HL-60/S4 (cell line): Measurements from ENCODE around the gene ITGB2.

ENCODE experiments used
- in situ Hi-C: fragments of 300-500 bp; cut with MboI; formaldehyde crosslinking; loops from 2 replicates; pipeline ENCODE4 v1.14.3; 2022; ENCODE audit warnings: low sequenced_read_pairs

ITGB2 gene

GRCh38 chr21:44854664-44855446 lies 65.8 kb downstream of the ITGB2 start:
- in situ Hi-C loops = no loop called here

GRCh38 chr21:44854391-44854663 lies 66.4 kb downstream of the ITGB2 start:
- in situ Hi-C loops = no loop called here

- in situ Hi-C loops = no loop called here
Measured at GRCh38 chr21:44853601-44854390, 66.9 kb downstream of the ITGB2 start.

GRCh38 chr21:44850905-44851657 lies 69.6 kb downstream of the ITGB2 start:
- in situ Hi-C loops = no loop called here

- in situ Hi-C loops = no loop called here
Measured at GRCh38 chr21:44850208-44850800, 70.4 kb downstream of the ITGB2 start.

GRCh38 chr21:44849616-44850130 lies 71.0 kb downstream of the ITGB2 start:
- in situ Hi-C loops = no loop called here

GRCh38 chr21:44848821-44849521 lies 71.7 kb downstream of the ITGB2 start:
- in situ Hi-C loops = no loop called here

GRCh38 chr21:44847261-44848056 lies 73.2 kb downstream of the ITGB2 start:
- in situ Hi-C loops = no loop called here

GRCh38 chr21:44846485-44847260 lies 74.0 kb downstream of the ITGB2 start:
- in situ Hi-C loops = no loop called here

GRCh38 chr21:44846224-44846484 lies 74.5 kb downstream of the ITGB2 start:
- in situ Hi-C loops = no loop called here

GRCh38 chr21:44845418-44846223 lies 75.1 kb downstream of the ITGB2 start:
- in situ Hi-C loops = no loop called here

GRCh38 chr21:44844256-44844655 lies 76.4 kb downstream of the ITGB2 start:
- in situ Hi-C loops = no loop called here

- in situ Hi-C loops = no loop called here
Measured at GRCh38 chr21:44842721-44843445, 77.8 kb downstream of the ITGB2 start.

GRCh38 chr21:44842087-44842486 lies 78.6 kb downstream of the ITGB2 start:
- in situ Hi-C loops = no loop called here

GRCh38 chr21:44840771-44841170 lies 79.9 kb downstream of the ITGB2 start:
- in situ Hi-C loops = no loop called here

- in situ Hi-C loops = no loop called here
Measured at GRCh38 chr21:44838951-44839350, 81.7 kb downstream of the ITGB2 start.

GRCh38 chr21:44838039-44838895 lies 82.4 kb downstream of the ITGB2 start:
- in situ Hi-C loops = no loop called here
